Measurements from ENCODE around the gene EHBP1.

EHBP1 gene

GRCh38 chr2:62792408-62792807 lies 86.9 kb downstream of the EHBP1 start:
- in situ Hi-C loops (cut with MboI; ENCODE audit: low sequenced_read_pairs, unreplicated experiment): loop anchor here (25.0 kb wide), 2 partner anchors 245 to 695 kb away; no protein-coding TSS in a partner anchor
- no peak for TF ChIP-seq CTCF (IDR thresholded peaks at IDR 0.05; ENCODE audit: borderline replicate concordance, control extremely low read depth, extremely low read depth, insufficient read depth, missing control alignments)
- DNase-seq (ENCODE audit: low spot score): no peak

- DNase-seq (ENCODE audit: low spot score): no peak
Observed at GRCh38 chr2:62793213-62793612, 87.7 kb downstream of the EHBP1 start.

GRCh38 chr2:62794791-62795190 lies 89.3 kb downstream of the EHBP1 start:
- DNase-seq (ENCODE audit: low spot score): no peak
- TF ChIP-seq CTCF (IDR thresholded peaks at IDR 0.05; ENCODE audit: borderline replicate concordance, control extremely low read depth, extremely low read depth, insufficient read depth, missing control alignments): no peak
- in situ Hi-C loops (cut with MboI; ENCODE audit: low sequenced_read_pairs, unreplicated experiment): loop anchor here (25.0 kb wide), 2 partner anchors 243 to 693 kb away; no protein-coding TSS in a partner anchor

More at GRCh38 chr2:62793213-62793612, 87.7 kb downstream of the EHBP1 start:
- in situ Hi-C loops (cut with MboI; ENCODE audit: low sequenced_read_pairs, unreplicated experiment): loop anchor here (25.0 kb wide), 2 partner anchors 244 to 694 kb away; no protein-coding TSS in a partner anchor
- TF ChIP-seq CTCF (IDR thresholded peaks at IDR 0.05; ENCODE audit: borderline replicate concordance, control extremely low read depth, extremely low read depth, insufficient read depth, missing control alignments): no peak

- TF ChIP-seq CTCF (IDR thresholded peaks at IDR 0.05; ENCODE audit: borderline replicate concordance, control extremely low read depth, extremely low read depth, insufficient read depth, missing control alignments): no peak
- in situ Hi-C loops (cut with MboI; ENCODE audit: low sequenced_read_pairs, unreplicated experiment): loop anchor here (25.0 kb wide), 2 partner anchors 242 to 692 kb away; no protein-coding TSS in a partner anchor
- no peak for DNase-seq (ENCODE audit: low spot score)
Observed at GRCh38 chr2:62795341-62795740, 89.8 kb downstream of the EHBP1 start.

GRCh38 chr2:62797107-62797506 lies 91.6 kb downstream of the EHBP1 start:
- in situ Hi-C loops (cut with MboI; ENCODE audit: low sequenced_read_pairs, unreplicated experiment): loop anchor here (25.0 kb wide), 2 partner anchors 240 to 690 kb away; no protein-coding TSS in a partner anchor
- TF ChIP-seq CTCF (IDR thresholded peaks at IDR 0.05; ENCODE audit: borderline replicate concordance, control extremely low read depth, extremely low read depth, insufficient read depth, missing control alignments): no peak
- DNase-seq (ENCODE audit: low spot score): no peak

GRCh38 chr2:62800618-62801017 lies 95.1 kb downstream of the EHBP1 start:
- in situ Hi-C loops (cut with MboI; ENCODE audit: low sequenced_read_pairs, unreplicated experiment): no loop called here
- DNase-seq (ENCODE audit: low spot score): no peak
- no peak for TF ChIP-seq CTCF (IDR thresholded peaks at IDR 0.05; ENCODE audit: borderline replicate concordance, control extremely low read depth, extremely low read depth, insufficient read depth, missing control alignments)

All from GM13976 (cell line).